Adrenal gland (tissue), 12 donors: ENCODE measurements around the gene RASD2. TPM values are rescaled to one million over a fixed set of nuclear protein-coding genes. Genes with fewer than 3 reads are reported as not detected.

Experiments
- DNase-seq, 7 donors: peaks; one replicate each; pipeline ENCODE4 v3.0.0-alpha.2; 2019 to 2020
- H3K27ac ChIP-seq, 5 donors: fragments of 200-600 bp; sonication (generic) in 4 of 5; 1 replicate in 3 of 5; 2 replicates in 2 of 5; pipeline versions ENCODE4 v1.5.1 to v1.8.0; 2016 to 2020; ENCODE audit warnings: mild to moderate bottlenecking in 1 of 5
- H3K27me3 ChIP-seq: fragments of 200-600 bp; 2 replicates; pipeline ENCODE4 v1.8.0; 2021
- H3K36me3 ChIP-seq, 2 donors: fragments of 200-600 bp; replicated peaks in 1 of 2; 1 replicate in 1 of 2; 2 replicates in 1 of 2; pipeline versions ENCODE4 v1.5.1 to v1.8.0; 2018 to 2022
- H3K4me1 ChIP-seq, 2 donors: fragments of 200-600 bp; replicated peaks in 1 of 2; 1 replicate in 1 of 2; 2 replicates in 1 of 2; pipeline versions ENCODE4 v1.5.1 to v1.8.0; 2018 to 2021
- H3K4me3 ChIP-seq, 4 donors: fragments of 200-600 bp; sonication (generic) in 3 of 4; one replicate each; pipeline ENCODE4 v1.5.1; 2016 to 2018
- H3K9me3 ChIP-seq, 3 donors: fragments of 200-600 bp; sonication (generic) in 1 of 3; replicated peaks in 1 of 3; 1 replicate in 2 of 3; 2 replicates in 1 of 3; pipeline versions ENCODE4 v1.5.1 to v1.8.0; 2016 to 2021
- POLR2A ChIP-seq, 2 donors: fragments of 450-650 bp; IDR thresholded peaks; one replicate each; pipeline ENCODE4 v1.6.1; 2017; ENCODE audit warnings: antibody characterized with exemption in 2 of 2, mild to moderate bottlenecking in 2 of 2, moderate library complexity in 1 of 2
- WGBS, 4 donors: extraction: QIAGEN DNeasy Blood & Tissue Kit in 2 of 4; methylation state at CpG; one replicate each; pipeline versions ENCODE4 v1.1.5 to v1.1.7; 2013 to 2017; 5-methylcytosine and 5-hydroxymethylcytosine counted together
- intact Hi-C, 2 donors: fragments of 100-400 bp; cut with DNase I; formaldehyde crosslinking; loops; one replicate each; pipeline versions ENCODE4 v1.14.1 to v1.15.0; 2022 to 2023
- polyA plus RNA-seq, 3 donors: library from polyadenylated mRNA; stranded (reverse); fragments of 200-250 nt in 2 of 3; fragments of 350-450 nt in 1 of 3; fragmentation: Illumina TruSeq in 1 of 3; extraction: RNeasy Lipid Tissue Mini Kit (QIAGEN cat#74804) in 1 of 3; gene quantifications; one replicate each; pipeline ENCODE4 v1.2.3, GENCODE V29; 2013 to 2014
- total RNA-seq, 9 donors: library from RNA; depleted of rRNA in 4 of 9; stranded (reverse); fragments of >200 nt in 4 of 9; fragments of 120-200 nt in 1 of 9; fragmentation: NEBNext Ultra II Directional in 1 of 9; extraction: Animal tissue kit (Norgen Biotek cat#: 25700) in 1 of 9; gene quantifications; one replicate each; pipeline versions ENCODE4 v1.1.0 to v1.2.4, GENCODE V29; 2013 to 2023
- TF ChIP-seq, protein P1 (sequence below), 6 experiments: fragments of 450-650 bp in 4 of 6; fragments of 200-600 bp in 2 of 6; sonication (generic) in 1 of 6; IDR thresholded peaks; 1 replicate in 5 of 6; 2 replicates in 1 of 6; pipeline versions ENCODE4 v1.5.1 to v1.8.0; 2016 to 2021; ENCODE audit warnings: antibody characterized with exemption in 6 of 6, mild to moderate bottlenecking in 2 of 6, moderate library complexity in 1 of 6
- donor health status: healthy with polysubstance abuse.
- donor health status: Bipolar disorder and iron deficiency.
- donor health status: DM: yes; HTN: yes; CAD: no.
- donor health status: DM: no; HTN: no; CAD: no.
- donor health status: DM: no; HTN: no; CAD: no.
- donor health status: DM: yes; HTN: yes; CAD: no.

RASD2 gene
- total and polyA plus RNA-seq, 12 donors = 0.06 to 10.4 (median 3.4) TPM

DNA sequence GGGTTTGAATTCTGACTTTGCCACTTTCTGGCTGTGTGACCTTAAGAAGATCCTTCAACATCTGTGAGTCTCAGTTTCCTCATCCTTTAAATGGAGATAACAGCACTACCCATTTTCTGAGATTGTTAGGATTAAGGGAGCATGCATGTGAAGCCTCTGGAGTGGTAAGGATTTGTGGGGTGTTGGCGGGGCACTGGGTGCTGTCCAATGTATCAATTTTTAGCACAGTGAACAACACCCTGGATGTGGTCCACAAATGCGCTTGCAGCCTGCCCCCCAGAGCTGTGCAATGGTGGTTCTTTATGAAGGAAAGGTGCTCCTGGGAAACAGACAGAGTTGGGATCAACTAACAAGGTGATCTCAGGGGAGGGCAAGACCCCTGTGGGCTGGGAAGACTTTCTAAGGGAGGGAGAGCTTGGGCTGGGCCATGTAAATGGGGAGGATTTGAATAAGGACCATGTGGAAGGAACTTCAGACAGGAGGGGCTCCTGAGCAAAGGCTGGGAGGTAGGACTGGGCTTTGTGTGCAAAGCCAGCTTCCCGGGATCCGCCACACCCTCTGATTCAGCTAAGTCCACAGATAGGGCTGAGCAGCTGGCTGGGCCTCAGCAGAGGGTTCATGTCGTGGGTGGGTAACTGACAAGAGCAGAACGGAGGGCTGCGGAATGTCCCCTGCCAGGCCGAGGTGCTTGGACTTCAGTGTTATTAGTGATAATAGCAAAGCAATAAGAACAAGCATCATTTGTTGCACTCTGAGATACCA lies 22.7 kb upstream of the RASD2 start:
- 75 to 90% (median 79%) methylated on average over 4 to 8 of the region's 8 CpGs for WGBS, 4 donors
- DNase-seq = no peak
- H3K4me3 ChIP-seq = no peak overlapping the region

DNA sequence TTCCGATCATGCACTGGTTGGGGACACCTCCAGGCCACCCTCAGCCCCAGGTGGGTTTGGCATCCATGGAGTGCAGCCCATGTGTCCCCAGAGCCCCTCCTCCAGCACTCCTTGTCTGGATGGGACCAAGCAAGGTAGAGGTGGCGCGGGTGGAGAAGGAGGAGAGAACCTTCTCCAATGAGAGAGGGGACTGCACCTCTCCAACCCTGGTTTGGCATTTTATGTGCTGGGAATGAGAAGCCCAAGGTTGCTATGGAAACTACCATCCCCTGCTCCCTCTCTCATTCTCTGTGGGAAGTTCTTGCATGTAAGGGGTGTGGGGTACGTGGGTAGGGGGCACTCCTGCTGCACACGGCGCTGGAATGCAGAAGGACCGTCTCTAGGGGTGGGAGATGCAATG lies 21.8 kb upstream of the RASD2 start:
- WGBS, 4 donors = 81 to 100% (median 84%) methylated on average over 6 to 7 of the region's 7 CpGs
- intact Hi-C loops = no loop called here
- no peaks in the 10 kb centered on the region for H3K9me3 ChIP-seq
- no peaks in the 10 kb centered on the region for H3K36me3 ChIP-seq
- no peak overlapping the region for H3K27ac ChIP-seq
- peaks cover 4 to 14% of the 10 kb centered on the region in 2 donors for H3K4me1 ChIP-seq
- H3K4me3 ChIP-seq = no peak overlapping the region
- DNase-seq = no peak
- TF ChIP-seq POLR2A (IDR thresholded peaks at IDR 0.05) = no peak
- H3K27me3 ChIP-seq = no peaks in the 10 kb centered on the region

More for the DNA sequence above, 22.7 kb upstream of the RASD2 start:
- TF ChIP-seq, protein P1, sequence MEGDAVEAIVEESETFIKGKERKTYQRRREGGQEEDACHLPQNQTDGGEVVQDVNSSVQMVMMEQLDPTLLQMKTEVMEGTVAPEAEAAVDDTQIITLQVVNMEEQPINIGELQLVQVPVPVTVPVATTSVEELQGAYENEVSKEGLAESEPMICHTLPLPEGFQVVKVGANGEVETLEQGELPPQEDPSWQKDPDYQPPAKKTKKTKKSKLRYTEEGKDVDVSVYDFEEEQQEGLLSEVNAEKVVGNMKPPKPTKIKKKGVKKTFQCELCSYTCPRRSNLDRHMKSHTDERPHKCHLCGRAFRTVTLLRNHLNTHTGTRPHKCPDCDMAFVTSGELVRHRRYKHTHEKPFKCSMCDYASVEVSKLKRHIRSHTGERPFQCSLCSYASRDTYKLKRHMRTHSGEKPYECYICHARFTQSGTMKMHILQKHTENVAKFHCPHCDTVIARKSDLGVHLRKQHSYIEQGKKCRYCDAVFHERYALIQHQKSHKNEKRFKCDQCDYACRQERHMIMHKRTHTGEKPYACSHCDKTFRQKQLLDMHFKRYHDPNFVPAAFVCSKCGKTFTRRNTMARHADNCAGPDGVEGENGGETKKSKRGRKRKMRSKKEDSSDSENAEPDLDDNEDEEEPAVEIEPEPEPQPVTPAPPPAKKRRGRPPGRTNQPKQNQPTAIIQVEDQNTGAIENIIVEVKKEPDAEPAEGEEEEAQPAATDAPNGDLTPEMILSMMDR (IDR thresholded peaks at IDR 0.05) = no peak
- TF ChIP-seq POLR2A (IDR thresholded peaks at IDR 0.05) = no peak
- H3K36me3 ChIP-seq = no peaks in the 10 kb centered on the region
- no peak overlapping the region for H3K27ac ChIP-seq
- H3K9me3 ChIP-seq = no peaks in the 10 kb centered on the region
- intact Hi-C loops = no loop called here
- no peaks in the 10 kb centered on the region for H3K27me3 ChIP-seq
- H3K4me1 ChIP-seq = peaks cover 4 to 14% of the 10 kb centered on the region in 2 donors

DNA sequence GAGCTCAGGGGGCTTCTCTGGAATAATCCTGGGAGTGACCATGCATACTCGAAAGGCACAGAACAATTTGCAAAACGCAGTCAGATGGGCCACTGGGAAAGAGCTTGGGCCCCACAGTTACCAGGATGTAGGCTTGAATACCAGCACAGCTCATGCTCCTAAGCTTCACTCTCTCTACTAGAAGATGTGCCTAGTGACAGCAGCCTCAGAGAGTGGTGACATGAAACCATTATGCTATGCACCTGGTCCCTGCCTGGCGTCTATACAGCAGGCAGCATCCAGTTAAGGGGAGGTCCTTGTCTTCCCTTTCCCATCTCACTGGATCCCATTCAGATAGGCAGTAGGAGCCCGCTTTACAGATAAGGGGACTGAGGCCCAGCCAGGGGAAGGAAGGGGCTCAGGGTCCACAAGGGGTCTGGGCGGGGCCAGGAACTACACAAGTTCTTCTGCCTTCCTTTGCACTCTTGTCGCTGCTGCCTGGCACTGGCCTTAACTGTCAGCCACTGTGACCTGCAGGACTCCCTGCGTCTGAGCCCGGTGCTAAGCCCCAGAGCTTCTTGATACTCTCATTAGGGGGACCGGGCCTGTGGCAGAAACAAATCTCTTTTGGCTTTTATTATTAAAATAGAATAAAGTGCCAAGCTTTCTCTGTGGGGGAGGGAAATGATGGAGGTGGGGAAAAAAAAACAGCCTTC lies 21.2 kb upstream of the RASD2 start:
- intact Hi-C loops = no loop called here
- TF ChIP-seq POLR2A (IDR thresholded peaks at IDR 0.05) = no peak
- TF ChIP-seq, protein P1 (IDR thresholded peaks at IDR 0.05) = no peak
- Histone ChIP-seq H3K4me1 (peaks cover 4 to 14% of the 10 kb centered on the region in 2 donors), H3K36me3 (no peaks in the 10 kb centered on the region), H3K9me3 (no peaks in the 10 kb centered on the region), H3K27me3 (no peaks in the 10 kb centered on the region), H3K27ac (no peak overlapping the region), H3K4me3 (no peak overlapping the region)
- 76 to 97% (median 85%) methylated on average over 9 of the region's 9 CpGs for WGBS, 4 donors
- no peak for DNase-seq

DNA sequence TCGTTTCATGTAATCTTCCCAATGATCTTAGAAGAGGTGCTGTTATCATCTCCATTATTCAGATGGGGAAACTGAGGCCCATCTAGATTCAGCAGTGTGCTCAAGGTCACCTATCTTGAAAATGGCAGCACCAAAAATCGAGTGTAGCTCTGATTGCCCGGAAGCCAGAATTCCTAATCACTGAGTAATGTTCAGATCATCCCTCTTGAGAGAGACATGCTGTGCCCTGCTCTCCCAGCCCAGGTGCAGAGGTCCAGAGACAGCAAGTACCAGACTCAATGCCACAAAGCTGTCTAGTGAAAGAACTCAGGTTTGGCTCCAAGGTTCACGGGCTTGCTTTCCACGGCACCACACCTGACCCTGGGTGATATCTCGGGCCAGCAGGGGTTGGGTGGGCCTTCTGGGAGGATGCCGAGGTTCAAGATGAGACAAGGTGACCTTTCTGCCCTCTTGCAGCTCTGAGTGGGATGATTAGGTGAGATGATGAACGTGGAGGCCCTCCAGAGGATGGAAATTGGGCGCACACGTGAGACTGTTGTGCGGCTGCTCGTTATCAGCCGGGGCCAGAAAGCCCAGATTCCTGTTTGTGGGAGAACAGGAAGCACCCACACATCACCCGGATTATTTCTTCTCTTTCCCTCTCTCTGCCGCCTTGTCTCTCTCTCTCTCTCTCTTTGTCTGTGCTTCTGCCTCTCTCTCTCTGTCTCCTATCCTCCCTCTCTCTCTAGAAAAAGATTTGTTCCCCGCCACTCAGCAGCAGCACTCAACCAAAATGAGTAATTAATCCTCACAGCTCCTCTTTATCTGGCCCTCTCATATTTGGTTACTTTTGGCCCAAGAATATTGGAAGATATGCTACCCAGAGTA lies 19.0 kb upstream of the RASD2 start:
- H3K27me3 ChIP-seq = no peaks in the 10 kb centered on the region
- WGBS, 4 donors = 58 to 69% (median 60%) methylated on average over 16 of the region's 16 CpGs
- H3K36me3 ChIP-seq = no peaks in the 10 kb centered on the region
- H3K4me3 ChIP-seq = no peak overlapping the region
- intact Hi-C loops = no loop called here
- no peaks in the 10 kb centered on the region for H3K9me3 ChIP-seq
- DNase-seq = no peak
- H3K27ac ChIP-seq = no peak overlapping the region
- TF ChIP-seq POLR2A (IDR thresholded peaks at IDR 0.05) = no peak
- TF ChIP-seq, protein P1 (IDR thresholded peaks at IDR 0.05) = no peak
- H3K4me1 ChIP-seq = peaks cover 4 to 14% of the 10 kb centered on the region in 2 donors
